HEK293T (cell line): ENCODE data around the gene PPP5C.

ENCODE experiments used
- BHLHE40 ChIP-seq: fragments of 450-650 bp; IDR thresholded peaks from 2 replicates; pipeline ENCODE4 v1.6.1; 2016; ENCODE audit warnings: mild to moderate bottlenecking, moderate library complexity, borderline replicate concordance
- FOXK2 ChIP-seq: fragments of 450-650 bp; IDR thresholded peaks from 2 replicates; pipeline ENCODE4 v1.6.1; 2016; ENCODE audit warnings: mild to moderate bottlenecking

GRCh38 chr19:46406976-46407375, 60.1 kb downstream of the PPP5C start:
- TF ChIP-seq FOXK2 (no peak), BHLHE40 (no peak)
